ENCODE data around the gene ESRRA. TPM values are rescaled to one million over a fixed set of nuclear protein-coding genes. Genes with fewer than 3 reads are reported as not detected.

Gene ESRRA
- total and polyA plus RNA-seq, 2 experiments from 2014 or later: 48.8 to 77.0 TPM

DNA sequence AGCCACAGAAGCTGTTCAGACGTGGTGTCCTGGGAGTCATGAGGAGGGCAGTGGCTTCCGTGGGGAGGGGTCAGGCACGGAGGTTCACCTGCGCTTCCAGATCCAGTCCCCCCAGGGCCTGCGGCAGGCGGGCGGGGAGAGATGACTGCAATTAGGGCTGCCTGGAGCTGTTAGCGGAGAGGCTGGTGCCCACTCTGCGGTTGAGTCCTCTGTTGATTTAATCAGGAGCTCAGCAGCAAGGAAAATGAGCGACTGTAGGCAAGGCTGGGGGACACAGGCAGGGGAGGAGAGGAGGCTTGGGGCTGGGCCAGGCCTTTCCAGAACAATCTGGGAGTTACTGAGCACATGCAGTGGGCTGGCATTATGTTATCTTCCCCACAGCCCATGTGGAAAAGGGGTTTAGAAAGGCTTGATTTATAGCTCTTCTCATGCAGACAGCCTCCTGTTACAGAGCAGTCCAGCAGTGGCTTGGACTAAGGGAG is 40.9 kb upstream of the ESRRA start:
- TF ChIP-seq, protein P1, sequence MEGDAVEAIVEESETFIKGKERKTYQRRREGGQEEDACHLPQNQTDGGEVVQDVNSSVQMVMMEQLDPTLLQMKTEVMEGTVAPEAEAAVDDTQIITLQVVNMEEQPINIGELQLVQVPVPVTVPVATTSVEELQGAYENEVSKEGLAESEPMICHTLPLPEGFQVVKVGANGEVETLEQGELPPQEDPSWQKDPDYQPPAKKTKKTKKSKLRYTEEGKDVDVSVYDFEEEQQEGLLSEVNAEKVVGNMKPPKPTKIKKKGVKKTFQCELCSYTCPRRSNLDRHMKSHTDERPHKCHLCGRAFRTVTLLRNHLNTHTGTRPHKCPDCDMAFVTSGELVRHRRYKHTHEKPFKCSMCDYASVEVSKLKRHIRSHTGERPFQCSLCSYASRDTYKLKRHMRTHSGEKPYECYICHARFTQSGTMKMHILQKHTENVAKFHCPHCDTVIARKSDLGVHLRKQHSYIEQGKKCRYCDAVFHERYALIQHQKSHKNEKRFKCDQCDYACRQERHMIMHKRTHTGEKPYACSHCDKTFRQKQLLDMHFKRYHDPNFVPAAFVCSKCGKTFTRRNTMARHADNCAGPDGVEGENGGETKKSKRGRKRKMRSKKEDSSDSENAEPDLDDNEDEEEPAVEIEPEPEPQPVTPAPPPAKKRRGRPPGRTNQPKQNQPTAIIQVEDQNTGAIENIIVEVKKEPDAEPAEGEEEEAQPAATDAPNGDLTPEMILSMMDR (IDR thresholded peaks at IDR 0.05; ENCODE audit: low read depth, low read length): no peak
- Histone ChIP-seq H3K27me3 (no peaks in the 10 kb centered on the region), H3K36me3 (no peaks in the 10 kb centered on the region), H3K4me1 (ENCODE audit: low read depth) (peaks cover 8% of the 10 kb centered on the region), H3K27ac (no peak overlapping the region), H3K9me3 (ENCODE audit: low read depth) (no peaks in the 10 kb centered on the region), H3K4me3 (no peak overlapping the region)
- DNase-seq (ENCODE audit: low read depth in 1 of 2, low spot score in 1 of 2): no peak

DNA sequence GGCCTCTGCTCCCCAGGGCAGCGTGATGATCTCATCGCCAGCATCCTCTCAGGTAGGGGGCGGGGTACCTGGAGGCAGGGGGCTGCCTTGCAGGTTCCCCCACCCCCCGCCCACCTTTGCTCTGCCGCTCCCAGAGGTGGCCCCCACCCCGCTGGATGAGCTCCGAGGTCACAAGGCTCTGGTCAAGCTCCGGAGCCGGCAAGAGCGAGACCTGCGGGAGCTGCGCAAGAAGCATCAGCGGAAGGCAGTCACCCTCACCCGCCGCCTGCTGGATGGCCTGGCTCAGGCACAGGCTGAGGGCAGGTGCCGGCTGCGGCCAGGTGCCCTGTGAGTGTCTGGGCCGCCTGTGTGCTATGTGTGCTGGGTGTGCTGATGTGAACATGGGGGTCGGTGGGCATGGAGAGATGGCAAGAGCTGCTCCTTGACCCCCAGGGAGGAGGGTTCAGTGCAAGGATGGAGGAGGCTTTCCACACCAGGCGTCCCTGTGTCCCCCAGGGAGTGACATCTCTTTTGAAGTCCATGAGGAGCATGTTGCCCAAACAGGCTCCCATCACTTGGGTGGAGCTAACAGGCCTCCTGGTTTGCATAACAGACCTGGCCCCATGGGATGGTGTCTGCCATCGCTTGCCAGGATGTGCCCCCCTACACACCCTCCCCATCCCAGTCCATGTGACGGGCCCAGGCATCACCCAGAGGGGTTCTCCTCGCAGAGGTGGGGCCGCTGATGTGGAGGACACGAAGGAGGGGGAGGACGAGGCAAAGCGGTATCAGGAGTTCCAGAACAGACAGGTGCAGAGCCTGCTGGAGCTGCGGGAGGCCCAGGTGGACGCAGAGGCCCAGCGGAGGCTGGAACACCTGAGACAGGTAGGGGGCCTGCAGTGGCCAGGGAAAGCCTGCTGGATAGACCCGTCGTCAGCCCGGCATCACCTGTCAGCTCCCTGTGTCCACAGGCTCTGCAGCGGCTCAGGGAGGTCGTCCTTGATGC is 39.9 kb upstream of the ESRRA start:
- Histone ChIP-seq H3K9me3 (ENCODE audit: low read depth) (no peaks in the 10 kb centered on the region), H3K4me1 (ENCODE audit: low read depth) (peaks cover 8% of the 10 kb centered on the region), H3K36me3 (no peaks in the 10 kb centered on the region), H3K27ac (no peak overlapping the region), H3K27me3 (no peaks in the 10 kb centered on the region), H3K4me3 (no peak overlapping the region)
- DNase-seq (ENCODE audit: low read depth in 1 of 2, low spot score in 1 of 2): no peak
- TF ChIP-seq, protein P1 (IDR thresholded peaks at IDR 0.05; ENCODE audit: low read depth, low read length): no peak

DNA sequence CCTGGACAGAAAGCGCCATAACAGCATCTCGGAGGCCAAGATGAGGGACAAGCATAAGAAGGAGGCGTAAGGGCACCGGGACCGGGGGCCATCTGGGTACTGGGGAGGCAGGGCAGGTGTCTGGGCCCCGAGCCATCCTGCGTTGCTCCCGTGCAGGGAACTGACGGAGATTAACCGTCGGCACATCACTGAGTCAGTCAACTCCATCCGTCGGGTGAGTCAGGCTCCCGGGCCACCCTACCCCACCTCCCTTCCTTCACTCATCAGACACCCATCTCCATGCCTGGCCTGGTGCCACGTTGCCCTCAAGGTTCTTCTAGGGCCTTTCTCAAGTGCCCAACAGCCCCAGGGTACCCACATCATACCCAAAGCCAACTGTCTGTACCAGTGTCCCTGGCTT is 39.0 kb upstream of the ESRRA start:
- no peak overlapping the region for H3K27ac ChIP-seq
- no peaks in the 10 kb centered on the region for H3K36me3 ChIP-seq
- H3K27me3 ChIP-seq: no peaks in the 10 kb centered on the region
- TF ChIP-seq, protein P1 (IDR thresholded peaks at IDR 0.05; ENCODE audit: low read depth, low read length): no peak
- H3K9me3 ChIP-seq (ENCODE audit: low read depth): no peaks in the 10 kb centered on the region
- no peak for DNase-seq (ENCODE audit: low read depth in 1 of 2, low spot score in 1 of 2)
- no peak overlapping the region for H3K4me3 ChIP-seq
- peaks cover 8% of the 10 kb centered on the region for H3K4me1 ChIP-seq (ENCODE audit: low read depth)

DNA sequence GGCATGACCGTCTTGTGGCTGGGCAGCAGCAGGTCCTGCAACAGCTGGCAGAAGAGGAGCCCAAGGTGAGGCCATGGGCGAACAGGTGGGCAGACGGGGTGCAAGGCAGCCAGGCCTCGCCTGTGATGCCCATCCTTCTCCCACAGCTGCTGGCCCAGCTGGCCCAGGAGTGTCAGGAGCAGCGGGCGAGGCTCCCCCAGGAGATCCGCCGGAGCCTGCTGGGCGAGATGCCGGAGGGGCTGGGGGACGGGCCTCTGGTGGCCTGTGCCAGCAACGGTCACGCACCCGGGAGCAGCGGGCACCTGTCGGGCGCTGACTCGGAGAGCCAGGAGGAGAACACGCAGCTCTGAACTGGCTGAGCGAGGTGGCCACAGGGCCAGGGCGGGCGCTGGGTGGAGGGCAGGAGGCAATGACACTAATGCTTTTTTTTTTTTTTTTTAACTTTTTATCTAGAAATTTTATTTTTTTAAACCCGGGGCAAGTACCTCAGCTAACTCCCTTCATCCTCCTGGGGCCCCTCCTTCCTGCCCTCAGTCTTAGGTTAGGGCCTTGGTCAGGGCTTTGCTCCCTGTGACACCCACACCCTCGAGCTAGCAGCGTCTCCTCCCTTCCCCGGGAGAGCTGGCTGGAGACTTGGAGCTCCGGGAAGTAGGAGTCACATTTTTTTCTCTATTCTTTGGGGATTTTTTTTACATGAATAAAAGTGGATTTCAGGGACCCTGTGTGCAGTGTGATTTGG is 37.9 kb upstream of the ESRRA start:
- TF ChIP-seq, protein P1 (IDR thresholded peaks at IDR 0.05; ENCODE audit: low read depth, low read length): no peak
- DNase-seq (ENCODE audit: low read depth in 1 of 2, low spot score in 1 of 2): peak in 1 of 2 donors; percentile 35
- no peaks in the 10 kb centered on the region for H3K9me3 ChIP-seq (ENCODE audit: low read depth)
- no peaks in the 10 kb centered on the region for H3K36me3 ChIP-seq
- no peak overlapping the region for H3K4me3 ChIP-seq
- no peak overlapping the region for H3K27ac ChIP-seq
- H3K4me1 ChIP-seq (ENCODE audit: low read depth): peaks cover 8% of the 10 kb centered on the region
- no peaks in the 10 kb centered on the region for H3K27me3 ChIP-seq

DNA sequence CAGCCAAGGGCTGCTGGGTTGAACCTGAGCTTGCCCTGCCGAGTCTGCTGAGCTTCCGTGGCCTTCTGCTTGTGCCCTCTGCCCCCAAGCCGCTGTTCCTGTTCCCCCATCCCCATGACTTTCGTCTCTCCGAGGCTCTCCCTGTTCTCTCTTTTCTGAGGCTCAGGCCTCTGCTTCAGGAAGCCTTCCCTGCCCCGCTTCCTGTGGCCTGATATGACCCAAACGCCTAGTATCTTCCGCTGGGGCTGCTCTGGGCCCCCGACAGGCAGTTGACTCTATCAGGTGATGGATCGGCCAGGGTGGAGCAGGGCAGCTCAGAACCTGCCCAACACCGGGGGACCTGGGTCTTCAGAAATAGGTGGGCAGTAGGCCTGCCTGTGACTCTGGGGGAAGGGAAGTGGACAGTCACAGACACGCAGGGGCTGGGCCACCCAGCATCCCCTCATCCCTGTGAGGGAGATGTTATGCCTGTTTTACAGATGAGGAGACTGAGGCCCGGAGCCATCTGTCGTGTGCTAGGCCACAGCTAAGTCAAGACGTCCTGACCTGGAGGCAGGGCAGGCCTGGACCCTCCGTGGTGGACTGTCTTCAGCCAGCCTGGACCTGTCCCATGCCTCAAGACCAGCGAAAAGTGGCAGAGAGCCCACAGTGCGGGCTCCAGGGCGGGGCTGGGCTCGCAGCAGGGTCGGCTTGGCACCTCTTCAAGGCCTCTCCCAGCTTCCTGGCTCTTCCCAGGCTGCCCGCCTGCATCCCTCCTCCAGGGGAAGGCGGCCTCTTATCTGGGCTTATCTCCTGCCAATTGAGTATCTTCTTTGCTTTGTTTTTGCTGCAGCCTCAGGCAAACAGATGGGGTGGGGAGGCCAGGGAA is 37.1 kb upstream of the ESRRA start:
- peak in 1 of 2 donors; percentile 92 for DNase-seq (ENCODE audit: low read depth in 1 of 2, low spot score in 1 of 2)
- Histone ChIP-seq H3K27ac (peak overlapping the region; percentile 89), H3K36me3 (no peaks in the 10 kb centered on the region), H3K9me3 (ENCODE audit: low read depth) (no peaks in the 10 kb centered on the region), H3K27me3 (no peaks in the 10 kb centered on the region), H3K4me1 (ENCODE audit: low read depth) (peaks cover 8% of the 10 kb centered on the region), H3K4me3 (peak overlapping the region; percentile 54)
- TF ChIP-seq, protein P1 (IDR thresholded peaks at IDR 0.05; ENCODE audit: low read depth, low read length): no peak

Data from cardiac muscle cell (in vitro differentiated cells and primary cell).